SU-DHL-6 (cell line): ENCODE data around the gene FGD5.

ENCODE experiments used
- H2AFZ ChIP-seq: fragments of 200-600 bp; sonication (generic); 2 replicates; pipeline ENCODE4 v1.6.1; 2014; ENCODE audit warnings: low read depth, mild to moderate bottlenecking, moderate library complexity, mixed read lengths, antibody characterized with exemption, low read length; ENCODE audit not compliant: severe bottlenecking
- H3F3A ChIP-seq: fragments of 200-600 bp; shearing (Covaris generic); 2 replicates; pipeline ENCODE4 v1.6.0; 2016; ENCODE audit warnings: antibody characterized with exemption, mild to moderate bottlenecking; ENCODE audit not compliant: insufficient read depth
- H3K27ac ChIP-seq: fragments of 200-600 bp; sonication (generic); 2 replicates; pipeline ENCODE4 v1.5.1; 2016; ENCODE audit warnings: low read depth, mild to moderate bottlenecking, low read length, moderate library complexity, mixed read lengths
- H3K27me3 ChIP-seq: fragments of 200-600 bp; sonication (generic), shearing (Covaris generic); 2 replicates; pipeline ENCODE4 v1.6.0; 2014; ENCODE audit warnings: mild to moderate bottlenecking, low read length
- H3K36me3 ChIP-seq: fragments of 200-600 bp; sonication (generic); 2 replicates; pipeline ENCODE4 v1.6.1; 2014; ENCODE audit warnings: mild to moderate bottlenecking, low read length, mixed read lengths
- H3K4me2 ChIP-seq: fragments of 300-600, 200-600 bp; shearing (Covaris generic), sonication (generic); 2 replicates; pipeline ENCODE4 v1.6.0; 2014; ENCODE audit warnings: low read length, low read depth, mild to moderate bottlenecking; ENCODE audit not compliant: poor library complexity, severe bottlenecking
- H3K4me3 ChIP-seq: fragments of 200-600 bp; sonication (generic); 2 replicates; pipeline ENCODE4 v1.5.1; 2014; ENCODE audit warnings: antibody characterized with exemption, low read length, mild to moderate bottlenecking, mixed read lengths; ENCODE audit not compliant: insufficient read depth, poor library complexity, severe bottlenecking
- H3K79me2 ChIP-seq: fragments of 200-600 bp; sonication (generic); 2 replicates; pipeline ENCODE4 v1.6.1; 2014; ENCODE audit warnings: mild to moderate bottlenecking, low read length, moderate library complexity; ENCODE audit not compliant: insufficient read depth
- H3K9ac ChIP-seq: fragments of 200-600 bp; sonication (generic); 2 replicates; pipeline ENCODE4 v1.7.0; 2014; ENCODE audit warnings: mild to moderate bottlenecking, low read length
- H3K9me2 ChIP-seq: fragments of 200-600 bp; sonication (generic); replicated peaks from 2 replicates; pipeline ENCODE4 v1.6.1; 2014; ENCODE audit warnings: low read length; ENCODE audit not compliant: insufficient read depth
- H3K9me3 ChIP-seq: fragments of 200-600 bp; sonication (generic); 2 replicates; pipeline ENCODE4 v1.6.1; 2014; ENCODE audit warnings: low read length, mixed read lengths; ENCODE audit not compliant: insufficient read depth
- H4K20me1 ChIP-seq: fragments of 200-600 bp; sonication (generic); 2 replicates; pipeline ENCODE4 v1.6.1; 2014; ENCODE audit warnings: low read depth, mild to moderate bottlenecking, antibody characterized with exemption, low read length, moderate library complexity, mixed read lengths
- EZH2phosphoT487 ChIP-seq: fragments of 200-600 bp; sonication (generic), shearing (Covaris generic); conservative IDR thresholded peaks from 2 replicates; pipeline ENCODE4 v1.6.1; 2018; ENCODE audit warnings: mild to moderate bottlenecking, antibody characterized with exemption, low read length, moderate library complexity, mixed read lengths
- TF ChIP-seq, protein P1 (sequence below): fragments of 200-600 bp; sonication (generic); IDR thresholded peaks from one replicate; pipeline ENCODE4 v1.5.1; 2017; ENCODE audit warnings: antibody characterized with exemption, mild to moderate bottlenecking, low read length, moderate library complexity; ENCODE audit not compliant: insufficient read depth, poor library complexity, severe bottlenecking

The FGD5 gene

DNA sequence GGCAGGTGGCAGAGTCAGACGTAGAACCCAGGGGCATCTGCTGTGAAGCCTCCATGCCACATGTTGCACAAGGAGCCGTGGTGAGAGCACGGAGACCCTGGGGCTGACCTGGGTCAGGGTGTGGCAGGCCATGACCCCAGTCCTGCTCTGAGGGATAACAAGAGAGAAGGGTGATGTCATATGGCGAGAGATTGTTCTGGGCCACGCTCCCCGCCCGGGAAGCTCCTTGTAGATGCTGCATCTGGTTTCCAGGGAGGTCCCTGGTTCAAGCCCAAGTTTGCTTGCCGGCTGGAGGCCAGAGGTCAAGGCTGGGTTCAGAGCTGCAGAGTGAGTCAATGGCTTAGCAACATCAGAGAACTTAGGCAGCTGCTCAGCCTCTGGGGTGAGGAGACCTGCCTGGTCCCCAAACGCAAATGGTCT, 17.3 kb downstream of the FGD5 start:
- no peak for TF ChIP-seq EZH2phosphoT487
- TF ChIP-seq, protein P1, sequence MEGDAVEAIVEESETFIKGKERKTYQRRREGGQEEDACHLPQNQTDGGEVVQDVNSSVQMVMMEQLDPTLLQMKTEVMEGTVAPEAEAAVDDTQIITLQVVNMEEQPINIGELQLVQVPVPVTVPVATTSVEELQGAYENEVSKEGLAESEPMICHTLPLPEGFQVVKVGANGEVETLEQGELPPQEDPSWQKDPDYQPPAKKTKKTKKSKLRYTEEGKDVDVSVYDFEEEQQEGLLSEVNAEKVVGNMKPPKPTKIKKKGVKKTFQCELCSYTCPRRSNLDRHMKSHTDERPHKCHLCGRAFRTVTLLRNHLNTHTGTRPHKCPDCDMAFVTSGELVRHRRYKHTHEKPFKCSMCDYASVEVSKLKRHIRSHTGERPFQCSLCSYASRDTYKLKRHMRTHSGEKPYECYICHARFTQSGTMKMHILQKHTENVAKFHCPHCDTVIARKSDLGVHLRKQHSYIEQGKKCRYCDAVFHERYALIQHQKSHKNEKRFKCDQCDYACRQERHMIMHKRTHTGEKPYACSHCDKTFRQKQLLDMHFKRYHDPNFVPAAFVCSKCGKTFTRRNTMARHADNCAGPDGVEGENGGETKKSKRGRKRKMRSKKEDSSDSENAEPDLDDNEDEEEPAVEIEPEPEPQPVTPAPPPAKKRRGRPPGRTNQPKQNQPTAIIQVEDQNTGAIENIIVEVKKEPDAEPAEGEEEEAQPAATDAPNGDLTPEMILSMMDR, result no peak
- Histone ChIP-seq H3K4me2 (no peak overlapping the region), H3K27me3 (no peaks in the 10 kb centered on the region), H3K4me3 (no peak overlapping the region), H3K27ac (no peak overlapping the region), H3K79me2 (no peaks in the 10 kb centered on the region), H3K9me2 (no peaks in the 10 kb centered on the region), H3F3A (no peaks in the 10 kb centered on the region), H3K36me3 (no peaks in the 10 kb centered on the region), H3K9me3 (no peaks in the 10 kb centered on the region), H3K9ac (no peak overlapping the region), H2AFZ (no peak overlapping the region), H4K20me1 (no peaks in the 10 kb centered on the region)

- H3K9me3 ChIP-seq, result no peaks in the 10 kb centered on the region
- no peak overlapping the region for H2AFZ ChIP-seq
- no peak overlapping the region for H3K9ac ChIP-seq
- H3K36me3 ChIP-seq, result no peaks in the 10 kb centered on the region
- H3K4me2 ChIP-seq, result no peak overlapping the region
- H3F3A ChIP-seq, result no peaks in the 10 kb centered on the region
- H3K27ac ChIP-seq, result no peak overlapping the region
- no peaks in the 10 kb centered on the region for H4K20me1 ChIP-seq
- TF ChIP-seq, protein P1, result no peak
- TF ChIP-seq EZH2phosphoT487, result no peak
- H3K27me3 ChIP-seq, result no peaks in the 10 kb centered on the region
- H3K79me2 ChIP-seq, result no peaks in the 10 kb centered on the region
- no peak overlapping the region for H3K4me3 ChIP-seq
- H3K9me2 ChIP-seq, result no peaks in the 10 kb centered on the region
These were observed 18.6 kb downstream of the FGD5 start for GRCh38 chr3:14837186-14837877.

- Histone ChIP-seq H4K20me1 (no peaks in the 10 kb centered on the region), H3K9me2 (no peaks in the 10 kb centered on the region), H3K4me2 (no peak overlapping the region), H3F3A (no peaks in the 10 kb centered on the region), H3K79me2 (no peaks in the 10 kb centered on the region), H3K9me3 (no peaks in the 10 kb centered on the region), H3K36me3 (no peaks in the 10 kb centered on the region), H3K27me3 (no peaks in the 10 kb centered on the region), H2AFZ (no peak overlapping the region), H3K9ac (no peak overlapping the region), H3K27ac (no peak overlapping the region), H3K4me3 (no peak overlapping the region)
- TF ChIP-seq EZH2phosphoT487, result no peak
- TF ChIP-seq, protein P1, result no peak
These were observed 19.1 kb downstream of the FGD5 start for GRCh38 chr3:14837878-14838258.
